Smooth muscle cell (in vitro differentiated cells): ENCODE measurements around the gene ORC6. TPM values are rescaled to one million over a fixed set of nuclear protein-coding genes. Genes with fewer than 3 reads are reported as not detected.

Experiments
- DNase-seq: peaks from one replicate; lab custom pipeline; 2025; ENCODE audit not compliant: unreplicated experiment; lab: John Stamatoyannopoulos, UW
- H2AFZ ChIP-seq: fragments of 200-600 bp; sonication (generic); 2 replicates; pipeline ENCODE4 v1.6.0; 2016; ENCODE audit warnings: antibody characterized with exemption, low read depth, mild to moderate bottlenecking
- H3F3A ChIP-seq: fragments of 200-600 bp; sonication (generic); 2 replicates; pipeline ENCODE4 v1.6.0; 2017; ENCODE audit warnings: antibody characterized with exemption, low read depth
- H3K27ac ChIP-seq: fragments of 200-600 bp; sonication (generic); 2 replicates; pipeline ENCODE4 v1.5.1; 2016; ENCODE audit warnings: low read depth, mild to moderate bottlenecking
- H3K27me3 ChIP-seq: fragments of 200-600 bp; sonication (generic); 2 replicates; pipeline ENCODE4 v1.6.1; 2016; ENCODE audit warnings: low read depth, mild to moderate bottlenecking
- H3K36me3 ChIP-seq: fragments of 200-600 bp; sonication (generic); 2 replicates; pipeline ENCODE4 v1.5.1; 2016; ENCODE audit warnings: low read depth
- H3K4me1 ChIP-seq: fragments of 200-600 bp; sonication (generic); 2 replicates; pipeline ENCODE4 v1.5.1; 2016; ENCODE audit warnings: low read depth
- H3K4me2 ChIP-seq: fragments of 200-600 bp; sonication (generic); 2 replicates; pipeline ENCODE4 v1.6.0; 2016; ENCODE audit warnings: mild to moderate bottlenecking
- H3K4me3 ChIP-seq: fragments of 200-600 bp; sonication (generic); 2 replicates; pipeline ENCODE4 v1.5.1; 2016; ENCODE audit warnings: mild to moderate bottlenecking
- H3K79me2 ChIP-seq: fragments of 200-600 bp; sonication (generic); 2 replicates; pipeline ENCODE4 v1.6.0; 2016; ENCODE audit warnings: low read depth, mild to moderate bottlenecking
- H3K9ac ChIP-seq: fragments of 200-600 bp; sonication (generic); 2 replicates; pipeline ENCODE4 v1.6.0; 2016; ENCODE audit warnings: low read depth
- H3K9me3 ChIP-seq: fragments of 200-600 bp; sonication (generic); replicated peaks from 2 replicates; pipeline ENCODE4 v1.5.1; 2016; ENCODE audit warnings: low read depth
- H4K20me1 ChIP-seq: fragments of 200-600 bp; sonication (generic); 2 replicates; pipeline ENCODE4 v1.6.0; 2016; ENCODE audit warnings: low read depth
- CTCF ChIP-seq: fragments of 200-600 bp; sonication (generic); IDR thresholded peaks from 2 replicates; pipeline ENCODE4 v1.5.1; 2017; ENCODE audit warnings: borderline replicate concordance, mild to moderate bottlenecking, antibody characterized with exemption; ENCODE audit not compliant: insufficient read depth, poor library complexity, severe bottlenecking
- WGBS: methylation state at CpG from one replicate; pipeline ENCODE4 v1.1.7; 2016; ENCODE audit warnings: low lambda C conversion rate; 5-methylcytosine and 5-hydroxymethylcytosine counted together
- polyA plus RNA-seq: library from polyadenylated mRNA; unstranded; fragments of >200 nt; fragmentation: Nextera tagmentation; extraction: Ambion mirVana; gene quantifications from 2 replicates; pipeline ENCODE4 v1.2.1, GENCODE V29; 2016
- total RNA-seq: library from RNA; depleted of rRNA; stranded (reverse); fragments of >200 nt; gene quantifications from 2 replicates; pipeline ENCODE4 v1.2.3, GENCODE V29; 2014

ORC6 gene
- total and polyA plus RNA-seq, 2 experiments from 2014 or later, result 15.6 to 29.4 TPM

DNA sequence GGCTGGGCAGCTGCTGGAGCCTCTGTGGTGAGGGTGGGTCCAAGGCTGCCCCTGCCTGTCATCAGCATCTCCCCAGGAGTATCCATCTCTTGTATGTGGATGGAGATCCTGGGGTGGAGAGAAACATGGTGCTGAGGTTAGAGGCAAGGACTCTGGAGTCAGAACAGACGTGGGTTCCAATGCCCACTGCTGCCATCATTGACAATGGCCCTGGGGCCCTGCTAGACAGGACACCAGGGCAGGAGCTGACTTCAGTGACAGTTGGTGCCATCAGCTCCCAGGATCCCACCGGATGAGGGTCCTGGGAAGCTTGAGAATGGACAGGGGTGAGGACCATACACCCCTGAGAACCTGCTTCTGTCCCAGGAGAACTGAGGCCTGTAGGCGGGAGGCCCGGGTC, 43.1 kb downstream of the ORC6 start:
- DNase-seq, result no peak
- TF ChIP-seq CTCF, result no peak
- H3K27me3 ChIP-seq, result no peaks in the 10 kb centered on the region
- H3K4me2 ChIP-seq, result no peak overlapping the region
- H3K9ac ChIP-seq, result no peak overlapping the region
- no peaks in the 10 kb centered on the region for H3K79me2 ChIP-seq
- no peaks in the 10 kb centered on the region for H3K36me3 ChIP-seq
- 83% methylated on average over 4 of the region's 4 CpGs for WGBS
- no peaks in the 10 kb centered on the region for H4K20me1 ChIP-seq
- H3K4me3 ChIP-seq, result no peak overlapping the region
- H3F3A ChIP-seq, result no peaks in the 10 kb centered on the region
- no peak overlapping the region for H2AFZ ChIP-seq
- no peaks in the 10 kb centered on the region for H3K9me3 ChIP-seq
- no peaks in the 10 kb centered on the region for H3K4me1 ChIP-seq
- no peak overlapping the region for H3K27ac ChIP-seq

GRCh38 chr16:46733319-46733830, 43.9 kb downstream of the ORC6 start:
- 90% methylated on average over 9 of the region's 9 CpGs for WGBS
- TF ChIP-seq CTCF, result no peak
- H3K79me2 ChIP-seq, result no peaks in the 10 kb centered on the region
- no peak overlapping the region for H3K9ac ChIP-seq
- no peaks in the 10 kb centered on the region for H3K36me3 ChIP-seq
- no peak overlapping the region for H3K27ac ChIP-seq
- H3K9me3 ChIP-seq, result no peaks in the 10 kb centered on the region
- H3K27me3 ChIP-seq, result no peaks in the 10 kb centered on the region
- H3K4me3 ChIP-seq, result no peak overlapping the region
- DNase-seq, result no peak
- H3K4me1 ChIP-seq, result no peaks in the 10 kb centered on the region
- no peak overlapping the region for H2AFZ ChIP-seq
- H3K4me2 ChIP-seq, result no peak overlapping the region
- no peaks in the 10 kb centered on the region for H4K20me1 ChIP-seq
- no peaks in the 10 kb centered on the region for H3F3A ChIP-seq

DNA sequence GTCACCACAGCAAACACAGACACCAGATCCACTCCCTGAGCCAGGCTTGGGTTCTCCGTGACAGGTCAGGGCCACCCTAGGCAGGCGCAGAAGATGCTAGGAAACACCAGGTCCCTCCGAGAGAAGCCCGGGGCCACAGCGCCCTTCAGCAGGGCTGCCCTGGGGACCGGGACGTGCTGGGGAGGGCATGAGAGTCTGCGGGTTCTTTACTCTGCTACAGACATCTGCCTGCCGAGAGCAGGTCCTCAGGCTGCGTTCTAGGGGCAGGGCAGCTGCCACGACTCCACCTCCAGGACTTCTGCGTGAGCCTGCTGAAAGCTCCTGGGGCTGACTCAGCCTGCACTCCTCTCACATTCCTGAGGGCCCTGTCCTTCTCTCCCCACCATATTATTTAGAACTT, 47.2 kb downstream of the ORC6 start:
- 51% methylated on average over 12 of the region's 12 CpGs for WGBS
- no peaks in the 10 kb centered on the region for H3K79me2 ChIP-seq
- no peaks in the 10 kb centered on the region for H4K20me1 ChIP-seq
- no peak overlapping the region for H2AFZ ChIP-seq
- H3K4me3 ChIP-seq, result no peak overlapping the region
- no peaks in the 10 kb centered on the region for H3K4me1 ChIP-seq
- no peaks in the 10 kb centered on the region for H3K9me3 ChIP-seq
- H3F3A ChIP-seq, result no peaks in the 10 kb centered on the region
- no peaks in the 10 kb centered on the region for H3K36me3 ChIP-seq
- H3K27me3 ChIP-seq, result no peaks in the 10 kb centered on the region
- no peak overlapping the region for H3K27ac ChIP-seq
- no peak overlapping the region for H3K9ac ChIP-seq
- H3K4me2 ChIP-seq, result no peak overlapping the region
- no peak for TF ChIP-seq CTCF
- no peak for DNase-seq

GRCh38 chr16:46737621-46738214, 48.3 kb downstream of the ORC6 start:
- no peak overlapping the region for H3K4me3 ChIP-seq
- DNase-seq, result no peak
- TF ChIP-seq CTCF, result no peak
- no peaks in the 10 kb centered on the region for H3K36me3 ChIP-seq
- 93% methylated on average over 14 of the region's 14 CpGs for WGBS
- H2AFZ ChIP-seq, result no peak overlapping the region
- no peak overlapping the region for H3K4me2 ChIP-seq
- no peaks in the 10 kb centered on the region for H3F3A ChIP-seq
- no peaks in the 10 kb centered on the region for H4K20me1 ChIP-seq
- no peaks in the 10 kb centered on the region for H3K9me3 ChIP-seq
- no peaks in the 10 kb centered on the region for H3K27me3 ChIP-seq
- H3K9ac ChIP-seq, result no peak overlapping the region
- no peaks in the 10 kb centered on the region for H3K4me1 ChIP-seq
- no peak overlapping the region for H3K27ac ChIP-seq
- no peaks in the 10 kb centered on the region for H3K79me2 ChIP-seq
